GM21717 (cell line): Measurements from ENCODE around the gene MPIG6B.
A peak's percentile ranks its signal among the peaks of the same experiment; 100 is the strongest.

ENCODE experiments used
- ATAC-seq: cut with Tn5 transposase; IDR thresholded peaks from one replicate; pipeline ENCODE4 v1.9.1; 2021; ENCODE audit warnings: mild to moderate bottlenecking, moderate library complexity; ENCODE audit not compliant: unreplicated experiment

MPIG6B gene

GRCh38 chr6:31720196-31720770, 2.9 kb upstream of the MPIG6B start:
- ATAC-seq = no peak

- no peak for ATAC-seq
These were observed 1.7 kb upstream of the MPIG6B start, which contains the start of gene LY6G6C for GRCh38 chr6:31721351-31722020. LY6G6C (minus strand) TSS chr6:31721746; CDS start chr6:31721679, 67 bp downstream.

- ATAC-seq = no peak
These were observed 1.0 kb upstream of the MPIG6B start for GRCh38 chr6:31722173-31722572.

GRCh38 chr6:31723980-31724691, 963 bp downstream of the MPIG6B start:
- ATAC-seq = no peak

GRCh38 chr6:31725502-31726350, 2.6 kb downstream of the MPIG6B start:
- no peak for ATAC-seq

- ATAC-seq = no peak
These were observed 4.0 kb downstream of the MPIG6B start for GRCh38 chr6:31727034-31727716.

GRCh38 chr6:31727717-31728671, 4.8 kb downstream of the MPIG6B start:
- ATAC-seq = no peak

GRCh38 chr6:31728767-31729514, 5.8 kb downstream of the MPIG6B start, which contains the start of gene DDAH2:
DDAH2 (minus strand) TSS chr6:31729299; CDS start chr6:31729161, 138 bp downstream.
- ATAC-seq = no peak

- ATAC-seq = no peak
These were observed 6.4 kb downstream of the MPIG6B start for GRCh38 chr6:31729515-31729978.

- no peak for ATAC-seq
These were observed 6.9 kb downstream of the MPIG6B start for GRCh38 chr6:31729979-31730630.

GRCh38 chr6:31730631-31731086, 7.5 kb downstream of the MPIG6B start:
- no peak for ATAC-seq

GRCh38 chr6:31732029-31732428, 8.9 kb downstream of the MPIG6B start:
- ATAC-seq = no peak

GRCh38 chr6:31733734-31734133, 10.6 kb downstream of the MPIG6B start:
- ATAC-seq = no peak

GRCh38 chr6:31734247-31734820, 11.2 kb downstream of the MPIG6B start:
- ATAC-seq = no peak

GRCh38 chr6:31734821-31735406, 11.7 kb downstream of the MPIG6B start:
- ATAC-seq = no peak

GRCh38 chr6:31736021-31736767, 13.0 kb downstream of the MPIG6B start, which contains the start of gene CLIC1:
CLIC1 (minus strand) TSS chr6:31736530; CDS start chr6:31736300, 230 bp downstream.
- ATAC-seq = peak; percentile 24
